ENCODE measurements around the gene USH1C. TPM values are rescaled to one million over a fixed set of nuclear protein-coding genes. Genes with fewer than 3 reads are reported as not detected.

Gene USH1C
- total RNA-seq, 4 donors from 2014 or later = 1.0 to 5.9 (median 3.9) TPM; not detected in 1

- Histone ChIP-seq H3K36me3 (no peaks in the 10 kb centered on the region), H3K9me3 (no peaks in the 10 kb centered on the region), H3K4me3 (replicated peaks in 1 of 3) (no peak overlapping the region), H3K27me3 (no peaks in the 10 kb centered on the region), H3K27ac (no peak overlapping the region), H3K4me1 (no peaks in the 10 kb centered on the region)
- WGBS, 2 donors = 83% methylated on average over 13 of the region's 13 CpGs
- no peak for DNase-seq
- intact Hi-C loops (cut with DNase I) = no loop called here
- TF ChIP-seq POLR2A (IDR thresholded peaks at IDR 0.05) (no peak), CTCF (IDR thresholded peaks at IDR 0.05) (no peak)
These were observed 81.3 kb downstream of the USH1C start for GRCh38 chr11:17462940-17463339.

- Histone ChIP-seq H3K36me3 (no peaks in the 10 kb centered on the region), H3K4me3 (replicated peaks in 1 of 3) (no peak overlapping the region)
These were observed 83.8 kb downstream of the USH1C start for GRCh38 chr11:17460406-17460805.

GRCh38 chr11:17459236-17459896 is 84.8 kb downstream of the USH1C start:
- intact Hi-C loops (cut with DNase I) = no loop called here
- Histone ChIP-seq H3K4me3 (replicated peaks in 1 of 3) (no peak overlapping the region), H3K9me3 (no peaks in the 10 kb centered on the region), H3K27ac (no peak overlapping the region), H3K4me1 (no peaks in the 10 kb centered on the region), H3K36me3 (no peaks in the 10 kb centered on the region), H3K27me3 (no peaks in the 10 kb centered on the region)
- WGBS, 2 donors = 74 to 76% methylated on average over 9 of the region's 9 CpGs
- TF ChIP-seq CTCF (IDR thresholded peaks at IDR 0.05) (no peak), POLR2A (IDR thresholded peaks at IDR 0.05) (no peak)
- DNase-seq = no peak

More at GRCh38 chr11:17460406-17460805, 83.8 kb downstream of the USH1C start:
- TF ChIP-seq CTCF (IDR thresholded peaks at IDR 0.05) = no peak
- TF ChIP-seq POLR2A (IDR thresholded peaks at IDR 0.05) = no peak
- 90 to 100% methylated on average over 3 to 10 of the region's 12 CpGs for WGBS, 2 donors
- DNase-seq = no peak
- Histone ChIP-seq H3K27me3 (no peaks in the 10 kb centered on the region), H3K4me1 (no peaks in the 10 kb centered on the region), H3K27ac (no peak overlapping the region), H3K9me3 (no peaks in the 10 kb centered on the region)
- intact Hi-C loops (cut with DNase I) = no loop called here

GRCh38 chr11:17458268-17458667 is 85.9 kb downstream of the USH1C start:
- H3K4me3 ChIP-seq (replicated peaks in 1 of 3) = no peak overlapping the region
- no peak for TF ChIP-seq POLR2A (IDR thresholded peaks at IDR 0.05)
- H3K9me3 ChIP-seq = no peaks in the 10 kb centered on the region
- no peaks in the 10 kb centered on the region for H3K4me1 ChIP-seq
- no peak overlapping the region for H3K27ac ChIP-seq
- WGBS, 2 donors = 60 to 64% methylated on average over 8 of the region's 8 CpGs
- intact Hi-C loops (cut with DNase I) = no loop called here
- H3K27me3 ChIP-seq = no peaks in the 10 kb centered on the region
- no peaks in the 10 kb centered on the region for H3K36me3 ChIP-seq
- no peak for DNase-seq

GRCh38 chr11:17457396-17458173 is 86.6 kb downstream of the USH1C start:
- H3K36me3 ChIP-seq = no peaks in the 10 kb centered on the region
- no peaks in the 10 kb centered on the region for H3K4me1 ChIP-seq
- intact Hi-C loops (cut with DNase I) = no loop called here
- DNase-seq = no peak
- H3K27me3 ChIP-seq = no peaks in the 10 kb centered on the region
- 66 to 70% methylated on average over 8 of the region's 8 CpGs for WGBS, 2 donors
- no peak overlapping the region for H3K27ac ChIP-seq
- H3K9me3 ChIP-seq = no peaks in the 10 kb centered on the region
- TF ChIP-seq CTCF (IDR thresholded peaks at IDR 0.05) = no peak
- TF ChIP-seq POLR2A (IDR thresholded peaks at IDR 0.05) = no peak
- no peak overlapping the region for H3K4me3 ChIP-seq (replicated peaks in 1 of 3)
